Pancreas (tissue), 10 donors: Measurements from ENCODE around the gene FIBIN. TPM values are rescaled to one million over a fixed set of nuclear protein-coding genes. Genes with fewer than 3 reads are reported as not detected.

ENCODE experiments used
- ATAC-seq, 4 donors: fragments of 200-7000 bp; cut with Tn5 transposase; one replicate each; pipeline versions ENCODE4 v1.8.0 to v1.9.1; 2020; ENCODE audit warnings: mild to moderate bottlenecking in 4 of 4, moderate library complexity in 4 of 4
- DNase-seq, 6 donors: peaks; one replicate each; pipeline ENCODE4 v3.0.0-alpha.2; 2020
- FAIRE-seq: peaks from 2 replicates; lab custom pipeline; 2012; peaks lifted over from hg19 to GRCh38; lab: Jason Lieb, UNC
- H3K27ac ChIP-seq, 4 donors: fragments of 200-600 bp; sonication (generic); 1 replicate in 3 of 4; 2 replicates in 1 of 4; pipeline versions ENCODE4 v1.5.0 to v1.8.0; 2020
- H3K27me3 ChIP-seq, 4 donors: fragments of 200-600 bp; one replicate each; pipeline ENCODE4 v1.8.0; 2021
- H3K36me3 ChIP-seq, 3 donors: fragments of 200-600 bp; sonication (generic) in 1 of 3; one replicate each; pipeline versions ENCODE4 v1.5.0 to v1.8.0; 2020 to 2021
- H3K4me1 ChIP-seq, 3 donors: fragments of 200-600 bp; one replicate each; pipeline ENCODE4 v1.8.0; 2021
- H3K4me3 ChIP-seq, 4 donors: fragments of 200-600 bp; sonication (generic) in 2 of 4; one replicate each; pipeline versions ENCODE4 v1.5.0 to v1.8.0; 2020 to 2021
- H3K9me3 ChIP-seq, 4 donors: fragments of 200-600 bp; one replicate each; pipeline ENCODE4 v1.8.0; 2021
- WGBS, 2 donors: extraction: QIAGEN DNeasy Blood & Tissue Kit; methylation state at CpG; one replicate each; pipeline ENCODE4 v1.1.7; 2013; 5-methylcytosine and 5-hydroxymethylcytosine counted together
- intact Hi-C, 3 donors: fragments of 100-400 bp; cut with DNase I; formaldehyde crosslinking; loops; one replicate each; pipeline versions ENCODE4 v1.11.1 to v1.14.2; 2022
- polyA plus RNA-seq, 2 donors: library from polyadenylated mRNA; stranded (reverse); fragments of 200-250 nt; gene quantifications; one replicate each; pipeline ENCODE4 v1.2.3, GENCODE V29; 2013
- total RNA-seq, 6 donors: library from RNA; stranded (reverse); fragmentation: NEBNext Ultra II Directional in 4 of 6; extraction: Animal tissue kit (Norgen Biotek cat#: 25700) in 4 of 6; gene quantifications; one replicate each; pipeline versions ENCODE4 v1.2.1 to v1.2.4, GENCODE V29; 2021 to 2023
- TF ChIP-seq, protein P1 (sequence below), 4 donors: fragments of 200-600 bp; sonication (generic) in 3 of 4; IDR thresholded peaks; one replicate each; pipeline versions ENCODE4 v1.5.0 to v1.8.0; 2021; ENCODE audit warnings: antibody characterized with exemption in 4 of 4
- donor health status: healthy with polysubstance abuse.
- donor health status: DM: no; HTN: no; CAD: no; lungs with moderate emphysema.
- donor health status: DM: no; HTN: no; CAD: no.
- donor health status: control.
- donor health status: control.
- donor health status: Bipolar disorder and iron deficiency.
- donor health status: DM: yes; HTN: yes; CAD: no.
- donor health status: DM: no; HTN: no; CAD: no.
- donor health status: DM: no; HTN: no; CAD: no.
- donor health status: DM: yes; HTN: yes; CAD: no.

The FIBIN gene
- total and polyA plus RNA-seq, 8 donors: 1.0 to 4.5 (median 2.0) TPM

- 41 to 48% methylated on average over 4 of the region's 4 CpGs for WGBS, 2 donors
- H3K36me3 ChIP-seq: no peaks in the 10 kb centered on the region
- TF ChIP-seq, protein P1, sequence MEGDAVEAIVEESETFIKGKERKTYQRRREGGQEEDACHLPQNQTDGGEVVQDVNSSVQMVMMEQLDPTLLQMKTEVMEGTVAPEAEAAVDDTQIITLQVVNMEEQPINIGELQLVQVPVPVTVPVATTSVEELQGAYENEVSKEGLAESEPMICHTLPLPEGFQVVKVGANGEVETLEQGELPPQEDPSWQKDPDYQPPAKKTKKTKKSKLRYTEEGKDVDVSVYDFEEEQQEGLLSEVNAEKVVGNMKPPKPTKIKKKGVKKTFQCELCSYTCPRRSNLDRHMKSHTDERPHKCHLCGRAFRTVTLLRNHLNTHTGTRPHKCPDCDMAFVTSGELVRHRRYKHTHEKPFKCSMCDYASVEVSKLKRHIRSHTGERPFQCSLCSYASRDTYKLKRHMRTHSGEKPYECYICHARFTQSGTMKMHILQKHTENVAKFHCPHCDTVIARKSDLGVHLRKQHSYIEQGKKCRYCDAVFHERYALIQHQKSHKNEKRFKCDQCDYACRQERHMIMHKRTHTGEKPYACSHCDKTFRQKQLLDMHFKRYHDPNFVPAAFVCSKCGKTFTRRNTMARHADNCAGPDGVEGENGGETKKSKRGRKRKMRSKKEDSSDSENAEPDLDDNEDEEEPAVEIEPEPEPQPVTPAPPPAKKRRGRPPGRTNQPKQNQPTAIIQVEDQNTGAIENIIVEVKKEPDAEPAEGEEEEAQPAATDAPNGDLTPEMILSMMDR (IDR thresholded peaks at IDR 0.05): no peak
- no peaks in the 10 kb centered on the region for H3K9me3 ChIP-seq
- H3K4me1 ChIP-seq: no peaks in the 10 kb centered on the region
- ATAC-seq: no peak
- H3K27ac ChIP-seq: no peak overlapping the region
- H3K4me3 ChIP-seq: no peak overlapping the region
- no peak for DNase-seq
- no peak for FAIRE-seq
- intact Hi-C loops: no loop called here
- no peaks in the 10 kb centered on the region for H3K27me3 ChIP-seq
These were observed 20.0 kb downstream of the FIBIN start for GRCh38 chr11:27013781-27014361.

GRCh38 chr11:27018902-27019529, 25.1 kb downstream of the FIBIN start:
- TF ChIP-seq, protein P1 (IDR thresholded peaks at IDR 0.05): no peak
- Histone ChIP-seq H3K4me1 (no peaks in the 10 kb centered on the region), H3K27me3 (no peaks in the 10 kb centered on the region), H3K4me3 (no peak overlapping the region), H3K9me3 (no peaks in the 10 kb centered on the region), H3K36me3 (no peaks in the 10 kb centered on the region), H3K27ac (no peak overlapping the region)
- intact Hi-C loops: no loop called here
- DNase-seq (no peak), FAIRE-seq (no peak), ATAC-seq (no peak)

DNA sequence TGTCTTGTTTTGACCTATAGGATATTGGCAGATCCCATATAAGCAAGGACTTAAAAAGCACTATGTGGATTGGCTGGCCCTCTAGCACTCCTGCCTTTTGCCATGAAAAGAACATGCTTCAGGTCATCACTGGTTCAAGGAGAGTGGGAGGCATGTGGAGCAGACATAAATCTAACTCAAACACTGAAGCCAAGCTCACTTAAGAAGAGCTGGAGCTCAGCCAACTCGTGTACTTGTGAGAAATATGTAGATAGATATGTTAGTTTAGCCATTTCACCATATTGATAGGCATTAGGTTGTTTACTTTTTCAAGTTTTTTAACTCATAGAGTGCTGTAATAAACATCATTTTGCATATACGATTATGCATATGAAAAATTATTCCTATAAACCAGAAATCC, 26.8 kb downstream of the FIBIN start:
- Histone ChIP-seq H3K4me3 (no peak overlapping the region), H3K36me3 (no peaks in the 10 kb centered on the region), H3K27me3 (no peaks in the 10 kb centered on the region), H3K4me1 (no peaks in the 10 kb centered on the region), H3K27ac (no peak overlapping the region), H3K9me3 (no peaks in the 10 kb centered on the region)
- no peak for ATAC-seq
- TF ChIP-seq, protein P1 (IDR thresholded peaks at IDR 0.05): no peak
- no peak for FAIRE-seq
- WGBS, 2 donors: 31 to 39% methylated on average over 2 of the region's 2 CpGs
- DNase-seq: no peak
- intact Hi-C loops: no loop called here

DNA sequence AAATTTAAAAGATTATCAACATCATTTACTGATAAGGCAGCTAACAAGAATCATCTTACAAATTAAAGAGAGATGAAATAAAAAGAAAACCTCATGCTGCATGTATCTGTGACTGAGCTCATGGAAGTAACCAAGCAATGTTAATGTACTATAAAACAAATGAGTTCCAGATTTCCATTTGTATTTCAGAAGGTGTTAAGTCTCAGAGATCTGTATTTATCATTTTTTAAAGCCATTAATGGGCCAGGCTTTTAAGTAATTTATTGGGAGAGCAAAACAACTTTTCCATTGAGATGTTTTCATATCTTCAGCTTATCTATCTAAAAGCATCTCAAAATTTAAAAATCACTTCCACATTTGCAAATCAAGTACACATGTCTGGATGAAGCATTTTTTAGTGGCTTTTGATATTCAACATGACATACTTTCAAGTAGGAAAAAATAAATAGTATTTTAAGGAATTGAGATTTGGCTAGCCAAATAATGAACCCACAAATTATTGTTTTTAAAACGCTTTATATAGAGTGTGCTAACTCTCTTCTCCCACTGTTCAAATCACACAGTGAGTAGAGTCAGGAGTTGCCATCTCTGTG, 28.8 kb downstream of the FIBIN start:
- Histone ChIP-seq H3K4me3 (no peak overlapping the region), H3K36me3 (no peaks in the 10 kb centered on the region), H3K4me1 (no peaks in the 10 kb centered on the region), H3K27me3 (no peaks in the 10 kb centered on the region), H3K27ac (no peak overlapping the region), H3K9me3 (no peaks in the 10 kb centered on the region)
- no peak for ATAC-seq
- TF ChIP-seq, protein P1 (IDR thresholded peaks at IDR 0.05): no peak
- DNase-seq: no peak
- intact Hi-C loops: no loop called here
- FAIRE-seq: no peak
- WGBS, 2 donors: 41 to 51% methylated on average over 1 of the region's 1 CpG

DNA sequence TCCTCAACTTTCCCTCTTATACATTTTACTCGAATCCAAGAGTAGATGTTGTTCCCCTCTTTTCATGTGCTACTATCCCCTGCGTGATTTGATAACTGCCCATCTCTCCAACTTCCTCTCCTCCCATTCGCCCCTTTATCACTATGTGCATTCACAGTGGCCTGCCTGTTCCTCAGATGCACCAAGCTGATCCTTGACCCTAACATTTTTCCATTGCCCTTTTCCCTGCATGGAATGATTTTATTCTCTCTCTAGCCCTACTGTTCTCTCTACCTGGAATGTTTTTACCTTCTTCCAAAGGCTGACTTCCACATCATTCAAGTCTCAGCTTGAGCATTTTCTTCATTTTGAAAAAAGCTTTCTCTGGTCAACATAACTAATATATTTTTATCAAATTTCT, 31.0 kb downstream of the FIBIN start:
- Histone ChIP-seq H3K4me1 (no peaks in the 10 kb centered on the region), H3K27me3 (no peaks in the 10 kb centered on the region), H3K27ac (no peak overlapping the region), H3K36me3 (no peaks in the 10 kb centered on the region), H3K9me3 (no peaks in the 10 kb centered on the region), H3K4me3 (no peak overlapping the region)
- DNase-seq (no peak), ATAC-seq (no peak), FAIRE-seq (no peak)
- 59 to 61% methylated on average over 3 of the region's 3 CpGs for WGBS, 2 donors
- intact Hi-C loops: no loop called here
- TF ChIP-seq, protein P1 (IDR thresholded peaks at IDR 0.05): no peak
